Measurements from ENCODE around the gene RPS6KA1. TPM values are rescaled to one million over a fixed set of nuclear protein-coding genes. Genes with fewer than 3 reads are reported as not detected.
"Not testable (repeated sequence)": the region's sequence is repeated elsewhere in the genome, so short reads cannot be mapped to it uniquely, and the experiment has no call there.

The RPS6KA1 gene
- total RNA-seq, 1 experiment from 2014 or later: 26.9 TPM

DNA sequence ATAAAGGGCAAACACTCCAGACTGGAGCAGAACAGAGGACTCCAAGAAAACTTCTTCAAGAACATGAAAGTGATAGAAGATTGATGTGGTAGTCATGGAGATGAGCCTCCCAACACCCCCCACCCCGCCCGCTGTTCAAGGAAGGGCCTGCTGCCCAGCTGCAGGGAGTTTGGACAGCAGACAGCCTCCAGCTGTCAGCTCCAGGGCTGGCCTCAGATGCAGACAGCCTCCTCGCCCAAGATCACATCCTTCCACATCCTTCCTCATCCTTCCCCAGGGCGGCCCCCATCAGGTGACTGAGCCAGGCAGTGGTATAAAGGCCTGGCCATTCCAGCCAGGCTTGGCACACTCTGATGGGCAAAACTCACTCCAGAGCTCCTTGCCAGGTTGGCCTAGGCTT is 32.7 kb upstream of the RPS6KA1 start:
- intact Hi-C loops (cut with micrococcal nuclease; ENCODE audit: unreplicated experiment): no loop called here

GRCh38 chr1:26498894-26499293 is 30.7 kb upstream of the RPS6KA1 start:
- intact Hi-C loops (cut with micrococcal nuclease; ENCODE audit: unreplicated experiment): no loop called here

More for the DNA sequence above, 32.7 kb upstream of the RPS6KA1 start:
- Mint-ChIP-seq H3K9me3 (ENCODE audit: unreplicated experiment) (no peaks in the 10 kb centered on the region), H3K27ac (ENCODE audit: unreplicated experiment) (no peak overlapping the region), H3K27me3 (ENCODE audit: insufficient read depth, unreplicated experiment) (no peaks in the 10 kb centered on the region), H3K4me3 (ENCODE audit: unreplicated experiment) (no peak overlapping the region), H3K36me3 (ENCODE audit: insufficient read depth, unreplicated experiment) (no peaks in the 10 kb centered on the region), H3K4me1 (ENCODE audit: low read depth, unreplicated experiment) (no peaks in the 10 kb centered on the region)
- DNase-seq: no peak
- H3K27me3 ChIP-seq (replicated peaks; ENCODE audit: control insufficient read depth, insufficient read depth, low read length): no peaks in the 10 kb centered on the region
- POLR2A ChIA-PET: interaction anchor here (0.5 kb wide), 1 partner anchor 428 kb away, joined by 14 read pairs; no protein-coding TSS in a partner anchor
- no peaks in the 10 kb centered on the region for H3K36me3 ChIP-seq (ENCODE audit: control insufficient read depth, insufficient read depth, low read length)
- no TSS peak for BruUV-seq (replicated peaks)
- no peaks in the 10 kb centered on the region for H3K9me3 ChIP-seq
- H3K4me3 ChIP-seq (ENCODE audit: low read depth, low read length): no peak overlapping the region
- CTCF ChIA-PET: interaction anchor here (0.6 kb wide), 1 partner anchor 263 kb away, joined by 3 read pairs; no protein-coding TSS in a partner anchor
- TF ChIP-seq, protein P1, sequence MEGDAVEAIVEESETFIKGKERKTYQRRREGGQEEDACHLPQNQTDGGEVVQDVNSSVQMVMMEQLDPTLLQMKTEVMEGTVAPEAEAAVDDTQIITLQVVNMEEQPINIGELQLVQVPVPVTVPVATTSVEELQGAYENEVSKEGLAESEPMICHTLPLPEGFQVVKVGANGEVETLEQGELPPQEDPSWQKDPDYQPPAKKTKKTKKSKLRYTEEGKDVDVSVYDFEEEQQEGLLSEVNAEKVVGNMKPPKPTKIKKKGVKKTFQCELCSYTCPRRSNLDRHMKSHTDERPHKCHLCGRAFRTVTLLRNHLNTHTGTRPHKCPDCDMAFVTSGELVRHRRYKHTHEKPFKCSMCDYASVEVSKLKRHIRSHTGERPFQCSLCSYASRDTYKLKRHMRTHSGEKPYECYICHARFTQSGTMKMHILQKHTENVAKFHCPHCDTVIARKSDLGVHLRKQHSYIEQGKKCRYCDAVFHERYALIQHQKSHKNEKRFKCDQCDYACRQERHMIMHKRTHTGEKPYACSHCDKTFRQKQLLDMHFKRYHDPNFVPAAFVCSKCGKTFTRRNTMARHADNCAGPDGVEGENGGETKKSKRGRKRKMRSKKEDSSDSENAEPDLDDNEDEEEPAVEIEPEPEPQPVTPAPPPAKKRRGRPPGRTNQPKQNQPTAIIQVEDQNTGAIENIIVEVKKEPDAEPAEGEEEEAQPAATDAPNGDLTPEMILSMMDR (IDR thresholded peaks at IDR 0.05; ENCODE audit: insufficient read depth in 1 of 2, low read depth in 1 of 2, low read length in 1 of 2, severe bottlenecking in 1 of 2, unreplicated experiment in 1 of 2): no peak
- no peaks in the 10 kb centered on the region for H3K4me1 ChIP-seq

GRCh38 chr1:26500488-26501175 is 28.9 kb upstream of the RPS6KA1 start:
- H3K27ac Mint-ChIP-seq (ENCODE audit: unreplicated experiment): peak overlapping the region; percentile 73
- intact Hi-C loops (cut with micrococcal nuclease; ENCODE audit: unreplicated experiment): loop anchor here (1.0 kb wide), 1 partner anchor 31 kb away; no protein-coding TSS in a partner anchor
- peak; percentile 87 to 91 for DNase-seq
- H3K4me1 Mint-ChIP-seq (ENCODE audit: low read depth, unreplicated experiment): peaks cover 6% of the 10 kb centered on the region
- Histone ChIP-seq H3K4me3 (ENCODE audit: low read depth, low read length) (peak overlapping the region; percentile 84), H3K27me3 (replicated peaks; ENCODE audit: control insufficient read depth, insufficient read depth, low read length) (no peaks in the 10 kb centered on the region), H3K9me3 (no peaks in the 10 kb centered on the region), H3K4me1 (no peaks in the 10 kb centered on the region), H3K36me3 (ENCODE audit: control insufficient read depth, insufficient read depth, low read length) (no peaks in the 10 kb centered on the region)
- H3K9me3 Mint-ChIP-seq (ENCODE audit: unreplicated experiment): no peaks in the 10 kb centered on the region
- POLR2A ChIA-PET: interaction anchor here (0.6 to 2.2 kb wide), 8 partner anchors 17 to 307 kb away, joined by 3 to 12 read pairs (median 4); partner anchors contain the start of gene DHDDS
- H3K27me3 Mint-ChIP-seq (ENCODE audit: insufficient read depth, unreplicated experiment): no peaks in the 10 kb centered on the region
- no TSS peak for BruUV-seq (replicated peaks)
- CTCF ChIA-PET: interaction anchor here (0.6 to 2.7 kb wide), 13 partner anchors 12 to 390 kb away, joined by 3 to 15 read pairs (median 7); partner anchors contain the start of genes GPN2, HMGN2 and RPS6KA1
- H3K4me3 Mint-ChIP-seq (ENCODE audit: unreplicated experiment): peak overlapping the region; percentile 79
- TF ChIP-seq, protein P1 (IDR thresholded peaks at IDR 0.05; ENCODE audit: insufficient read depth in 1 of 2, low read depth in 1 of 2, low read length in 1 of 2, severe bottlenecking in 1 of 2, unreplicated experiment in 1 of 2): peak in 1 of 2 experiments; percentile 5
- H3K36me3 Mint-ChIP-seq (ENCODE audit: insufficient read depth, unreplicated experiment): no peaks in the 10 kb centered on the region

More at GRCh38 chr1:26498894-26499293, 30.7 kb upstream of the RPS6KA1 start:
- Histone ChIP-seq H3K27me3 (replicated peaks; ENCODE audit: control insufficient read depth, insufficient read depth, low read length) (no peaks in the 10 kb centered on the region), H3K9me3 (no peaks in the 10 kb centered on the region), H3K4me1 (no peaks in the 10 kb centered on the region), H3K4me3 (ENCODE audit: low read depth, low read length) (no peak overlapping the region), H3K36me3 (ENCODE audit: control insufficient read depth, insufficient read depth, low read length) (no peaks in the 10 kb centered on the region)
- Mint-ChIP-seq H3K36me3 (ENCODE audit: insufficient read depth, unreplicated experiment) (no peaks in the 10 kb centered on the region), H3K9me3 (ENCODE audit: unreplicated experiment) (no peaks in the 10 kb centered on the region), H3K27ac (ENCODE audit: unreplicated experiment) (no peak overlapping the region), H3K4me1 (ENCODE audit: low read depth, unreplicated experiment) (peaks cover 6% of the 10 kb centered on the region), H3K4me3 (ENCODE audit: unreplicated experiment) (no peak overlapping the region), H3K27me3 (ENCODE audit: insufficient read depth, unreplicated experiment) (no peaks in the 10 kb centered on the region)
- TF ChIP-seq, protein P1 (IDR thresholded peaks at IDR 0.05; ENCODE audit: insufficient read depth in 1 of 2, low read depth in 1 of 2, low read length in 1 of 2, severe bottlenecking in 1 of 2, unreplicated experiment in 1 of 2): no peak
- TSS peak; percentile 78 for BruUV-seq (replicated peaks)
- no peak for DNase-seq
- POLR2A ChIA-PET: no interaction called here
- CTCF ChIA-PET: interaction anchor here (0.7 kb wide), 1 partner anchor 290 kb away, joined by 5 read pairs; no protein-coding TSS in a partner anchor

DNA sequence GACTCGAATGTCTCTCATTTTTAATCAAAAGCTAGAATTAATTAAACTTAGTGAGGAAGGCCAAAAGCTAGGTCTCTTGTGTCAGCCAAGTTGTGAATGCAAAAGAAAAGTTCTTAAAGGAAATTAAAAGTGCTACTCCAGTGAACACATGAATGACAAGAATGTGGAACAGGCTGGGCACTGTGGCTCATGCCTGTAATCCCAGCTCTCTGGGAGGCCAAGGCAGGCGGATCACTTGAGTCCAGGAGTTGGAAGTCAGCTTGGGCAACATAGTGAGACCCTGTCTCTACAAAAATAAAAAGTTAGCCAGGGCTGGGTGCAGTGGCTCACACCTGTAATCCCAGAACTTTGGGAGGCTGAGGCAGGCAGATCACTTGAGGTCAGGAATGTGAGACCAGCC is 18.9 kb upstream of the RPS6KA1 start:
- H3K4me3 Mint-ChIP-seq (ENCODE audit: unreplicated experiment); POLR2A ChIA-PET; H3K27me3 ChIP-seq (replicated peaks; ENCODE audit: control insufficient read depth, insufficient read depth, low read length); H3K9me3 ChIP-seq; H3K4me3 ChIP-seq (ENCODE audit: low read depth, low read length); CTCF ChIA-PET; H3K9me3 Mint-ChIP-seq (ENCODE audit: unreplicated experiment); H3K4me1 ChIP-seq; H3K36me3 Mint-ChIP-seq (ENCODE audit: insufficient read depth, unreplicated experiment); BruUV-seq (replicated peaks); H3K4me1 Mint-ChIP-seq (ENCODE audit: low read depth, unreplicated experiment); H3K36me3 ChIP-seq (ENCODE audit: control insufficient read depth, insufficient read depth, low read length); H3K27ac Mint-ChIP-seq (ENCODE audit: unreplicated experiment); DNase-seq; intact Hi-C loops (cut with micrococcal nuclease; ENCODE audit: unreplicated experiment); H3K27me3 Mint-ChIP-seq (ENCODE audit: insufficient read depth, unreplicated experiment): not testable (repeated sequence)

GRCh38 chr1:26515836-26516235 is 13.7 kb upstream of the RPS6KA1 start:
- DNase-seq; POLR2A ChIA-PET; intact Hi-C loops (cut with micrococcal nuclease; ENCODE audit: unreplicated experiment); H3K27me3 Mint-ChIP-seq (ENCODE audit: insufficient read depth, unreplicated experiment); BruUV-seq (replicated peaks); H3K9me3 ChIP-seq; H3K27ac Mint-ChIP-seq (ENCODE audit: unreplicated experiment); H3K36me3 ChIP-seq (ENCODE audit: control insufficient read depth, insufficient read depth, low read length); H3K4me1 Mint-ChIP-seq (ENCODE audit: low read depth, unreplicated experiment); CTCF ChIA-PET; H3K4me1 ChIP-seq; H3K27me3 ChIP-seq (replicated peaks; ENCODE audit: control insufficient read depth, insufficient read depth, low read length); H3K9me3 Mint-ChIP-seq (ENCODE audit: unreplicated experiment); H3K4me3 ChIP-seq (ENCODE audit: low read depth, low read length); H3K36me3 Mint-ChIP-seq (ENCODE audit: insufficient read depth, unreplicated experiment); H3K4me3 Mint-ChIP-seq (ENCODE audit: unreplicated experiment): not testable (repeated sequence)
